Adrenal gland (tissue), 12 donors: ENCODE measurements around the gene IKZF2. TPM values are rescaled to one million over a fixed set of nuclear protein-coding genes. Genes with fewer than 3 reads are reported as not detected.

ENCODE experiments used
- DNase-seq, 7 donors: peaks; one replicate each; pipeline ENCODE4 v3.0.0-alpha.2; 2019 to 2020
- H3K27ac ChIP-seq, 5 donors: fragments of 200-600 bp; sonication (generic) in 4 of 5; 1 replicate in 3 of 5; 2 replicates in 2 of 5; pipeline versions ENCODE4 v1.5.1 to v1.8.0; 2016 to 2020; ENCODE audit warnings: mild to moderate bottlenecking in 1 of 5
- H3K27me3 ChIP-seq: fragments of 200-600 bp; 2 replicates; pipeline ENCODE4 v1.8.0; 2021
- H3K36me3 ChIP-seq, 2 donors: fragments of 200-600 bp; replicated peaks in 1 of 2; 1 replicate in 1 of 2; 2 replicates in 1 of 2; pipeline versions ENCODE4 v1.5.1 to v1.8.0; 2018 to 2022
- H3K4me1 ChIP-seq, 2 donors: fragments of 200-600 bp; replicated peaks in 1 of 2; 1 replicate in 1 of 2; 2 replicates in 1 of 2; pipeline versions ENCODE4 v1.5.1 to v1.8.0; 2018 to 2021
- H3K4me3 ChIP-seq, 4 donors: fragments of 200-600 bp; sonication (generic) in 3 of 4; one replicate each; pipeline ENCODE4 v1.5.1; 2016 to 2018
- H3K9me3 ChIP-seq, 3 donors: fragments of 200-600 bp; sonication (generic) in 1 of 3; replicated peaks in 1 of 3; 1 replicate in 2 of 3; 2 replicates in 1 of 3; pipeline versions ENCODE4 v1.5.1 to v1.8.0; 2016 to 2021
- POLR2A ChIP-seq, 2 donors: fragments of 450-650 bp; IDR thresholded peaks; one replicate each; pipeline ENCODE4 v1.6.1; 2017; ENCODE audit warnings: antibody characterized with exemption in 2 of 2, mild to moderate bottlenecking in 2 of 2, moderate library complexity in 1 of 2
- WGBS, 4 donors: extraction: QIAGEN DNeasy Blood & Tissue Kit in 2 of 4; methylation state at CpG; one replicate each; pipeline versions ENCODE4 v1.1.5 to v1.1.7; 2013 to 2017; 5-methylcytosine and 5-hydroxymethylcytosine counted together
- intact Hi-C, 2 donors: fragments of 100-400 bp; cut with DNase I; formaldehyde crosslinking; loops; one replicate each; pipeline versions ENCODE4 v1.14.1 to v1.15.0; 2022 to 2023
- polyA plus RNA-seq, 3 donors: library from polyadenylated mRNA; stranded (reverse); fragments of 200-250 nt in 2 of 3; fragments of 350-450 nt in 1 of 3; fragmentation: Illumina TruSeq in 1 of 3; extraction: RNeasy Lipid Tissue Mini Kit (QIAGEN cat#74804) in 1 of 3; gene quantifications; one replicate each; pipeline ENCODE4 v1.2.3, GENCODE V29; 2013 to 2014
- total RNA-seq, 9 donors: library from RNA; depleted of rRNA in 4 of 9; stranded (reverse); fragments of >200 nt in 4 of 9; fragments of 120-200 nt in 1 of 9; fragmentation: NEBNext Ultra II Directional in 1 of 9; extraction: Animal tissue kit (Norgen Biotek cat#: 25700) in 1 of 9; gene quantifications; one replicate each; pipeline versions ENCODE4 v1.1.0 to v1.2.4, GENCODE V29; 2013 to 2023
- TF ChIP-seq, protein P1 (sequence below), 6 experiments: fragments of 450-650 bp in 4 of 6; fragments of 200-600 bp in 2 of 6; sonication (generic) in 1 of 6; IDR thresholded peaks; 1 replicate in 5 of 6; 2 replicates in 1 of 6; pipeline versions ENCODE4 v1.5.1 to v1.8.0; 2016 to 2021; ENCODE audit warnings: antibody characterized with exemption in 6 of 6, mild to moderate bottlenecking in 2 of 6, moderate library complexity in 1 of 6
- donor health status: healthy with polysubstance abuse.
- donor health status: Bipolar disorder and iron deficiency.
- donor health status: DM: yes; HTN: yes; CAD: no.
- donor health status: DM: no; HTN: no; CAD: no.
- donor health status: DM: no; HTN: no; CAD: no.
- donor health status: DM: yes; HTN: yes; CAD: no.

The IKZF2 gene
- total and polyA plus RNA-seq, 12 donors, result 0.44 to 18.9 (median 8.0) TPM

DNA sequence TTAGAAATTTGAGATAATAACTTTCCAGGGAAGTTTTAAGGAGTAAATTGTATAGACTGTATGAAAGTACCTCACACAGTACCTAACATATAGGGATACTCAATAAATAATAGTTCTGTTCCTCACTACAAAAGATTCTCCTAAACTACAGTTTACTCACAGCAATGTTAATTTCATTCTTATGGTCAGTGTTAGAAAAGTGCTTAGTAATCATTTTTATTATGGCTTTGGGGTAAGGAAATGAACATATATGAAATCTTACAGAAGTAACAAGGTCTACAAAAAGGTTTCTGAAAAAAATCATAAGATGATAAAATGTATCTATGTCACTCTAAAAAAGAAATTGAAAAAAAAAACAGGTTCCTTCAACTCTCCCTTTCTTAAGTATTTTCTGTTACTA, 67.2 kb downstream of the IKZF2 start:
- no peak overlapping the region for H3K27ac ChIP-seq
- H3K36me3 ChIP-seq, result no peaks in the 10 kb centered on the region
- no peaks in the 10 kb centered on the region for H3K4me1 ChIP-seq
- H3K4me3 ChIP-seq, result no peak overlapping the region
- no peaks in the 10 kb centered on the region for H3K9me3 ChIP-seq
- DNase-seq, result no peak
- intact Hi-C loops, result no loop called here
- H3K27me3 ChIP-seq, result no peaks in the 10 kb centered on the region
- TF ChIP-seq, protein P1, sequence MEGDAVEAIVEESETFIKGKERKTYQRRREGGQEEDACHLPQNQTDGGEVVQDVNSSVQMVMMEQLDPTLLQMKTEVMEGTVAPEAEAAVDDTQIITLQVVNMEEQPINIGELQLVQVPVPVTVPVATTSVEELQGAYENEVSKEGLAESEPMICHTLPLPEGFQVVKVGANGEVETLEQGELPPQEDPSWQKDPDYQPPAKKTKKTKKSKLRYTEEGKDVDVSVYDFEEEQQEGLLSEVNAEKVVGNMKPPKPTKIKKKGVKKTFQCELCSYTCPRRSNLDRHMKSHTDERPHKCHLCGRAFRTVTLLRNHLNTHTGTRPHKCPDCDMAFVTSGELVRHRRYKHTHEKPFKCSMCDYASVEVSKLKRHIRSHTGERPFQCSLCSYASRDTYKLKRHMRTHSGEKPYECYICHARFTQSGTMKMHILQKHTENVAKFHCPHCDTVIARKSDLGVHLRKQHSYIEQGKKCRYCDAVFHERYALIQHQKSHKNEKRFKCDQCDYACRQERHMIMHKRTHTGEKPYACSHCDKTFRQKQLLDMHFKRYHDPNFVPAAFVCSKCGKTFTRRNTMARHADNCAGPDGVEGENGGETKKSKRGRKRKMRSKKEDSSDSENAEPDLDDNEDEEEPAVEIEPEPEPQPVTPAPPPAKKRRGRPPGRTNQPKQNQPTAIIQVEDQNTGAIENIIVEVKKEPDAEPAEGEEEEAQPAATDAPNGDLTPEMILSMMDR (IDR thresholded peaks at IDR 0.05), result no peak
- no peak for TF ChIP-seq POLR2A (IDR thresholded peaks at IDR 0.05)

DNA sequence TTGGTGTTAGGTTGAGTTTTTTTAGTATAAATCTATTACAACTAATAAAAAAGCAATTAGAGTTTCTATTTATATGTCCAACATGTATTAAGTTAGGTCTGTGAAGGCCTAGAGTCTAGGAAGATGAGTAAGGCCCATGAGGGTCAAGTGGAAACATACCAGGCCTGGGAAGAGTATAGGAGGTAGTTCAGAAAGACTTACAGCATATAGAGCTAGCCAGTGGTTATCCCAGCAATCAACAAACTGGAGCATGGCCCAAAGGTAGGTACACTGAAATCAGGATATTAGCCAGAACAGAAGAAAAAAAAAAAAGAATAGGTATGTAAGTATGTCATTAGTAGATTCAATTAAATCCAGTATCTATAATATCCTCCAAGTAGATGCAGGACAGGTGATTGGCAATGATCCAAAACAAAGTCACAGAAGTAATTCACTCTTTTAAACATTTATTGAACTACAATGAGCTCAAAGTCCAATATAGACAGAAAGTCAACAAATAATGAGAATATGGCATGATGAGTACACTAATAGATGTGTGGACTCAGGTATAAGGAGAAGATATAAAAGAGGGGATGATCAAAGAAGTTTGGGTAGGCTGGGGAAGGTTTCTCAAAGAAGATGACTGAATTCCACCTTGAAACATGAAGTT, 70.3 kb downstream of the IKZF2 start:
- TF ChIP-seq, protein P1 (IDR thresholded peaks at IDR 0.05), result no peak
- no peak overlapping the region for H3K4me3 ChIP-seq
- H3K27me3 ChIP-seq, result no peaks in the 10 kb centered on the region
- no peaks in the 10 kb centered on the region for H3K4me1 ChIP-seq
- H3K9me3 ChIP-seq, result no peaks in the 10 kb centered on the region
- no peak for DNase-seq
- intact Hi-C loops, result no loop called here
- H3K36me3 ChIP-seq, result no peaks in the 10 kb centered on the region
- H3K27ac ChIP-seq, result no peak overlapping the region

DNA sequence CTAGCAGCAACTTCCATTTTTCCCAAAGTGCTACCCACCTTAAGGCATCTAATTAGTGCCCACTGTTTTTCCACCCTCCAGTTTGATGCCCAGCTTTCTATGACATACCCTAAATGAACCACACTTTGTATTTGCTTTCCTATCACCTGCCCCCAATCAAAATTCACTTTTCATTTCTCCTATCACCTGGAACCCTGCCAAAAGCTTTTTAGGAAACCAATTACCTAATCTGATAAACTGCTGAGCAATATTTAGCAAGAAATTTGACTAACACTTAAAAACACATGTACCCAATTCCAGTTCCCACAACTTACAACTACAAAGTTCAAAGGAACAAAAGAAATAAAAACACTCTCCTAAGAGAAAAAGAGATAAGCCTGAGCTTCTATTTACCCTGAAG, 71.7 kb downstream of the IKZF2 start:
- intact Hi-C loops, result no loop called here
- no peak for DNase-seq
- Histone ChIP-seq H3K27me3 (no peaks in the 10 kb centered on the region), H3K36me3 (no peaks in the 10 kb centered on the region), H3K4me3 (no peak overlapping the region), H3K27ac (no peak overlapping the region), H3K4me1 (no peaks in the 10 kb centered on the region), H3K9me3 (no peaks in the 10 kb centered on the region)
- TF ChIP-seq, protein P1 (IDR thresholded peaks at IDR 0.05), result no peak
- no peak for TF ChIP-seq POLR2A (IDR thresholded peaks at IDR 0.05)

DNA sequence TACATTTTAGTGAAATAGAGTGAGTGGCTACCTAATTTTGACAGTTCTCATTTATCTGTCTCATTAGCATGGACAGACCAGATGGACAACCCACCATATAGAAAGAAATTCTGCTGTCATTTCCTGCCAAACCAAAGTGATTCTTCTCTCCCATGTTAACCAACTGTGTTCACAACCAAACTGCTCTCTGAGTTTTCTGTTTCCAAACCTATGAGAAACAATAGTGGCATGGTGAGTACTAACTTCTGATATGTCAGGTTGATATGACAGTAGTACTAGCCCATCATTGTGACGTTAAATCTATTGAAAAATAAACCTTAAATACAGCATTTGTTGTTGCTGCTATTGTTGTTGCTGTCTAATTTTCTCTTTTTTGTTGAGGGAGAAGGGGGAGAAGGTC, 72.7 kb downstream of the IKZF2 start:
- no peak overlapping the region for H3K27ac ChIP-seq
- TF ChIP-seq POLR2A (IDR thresholded peaks at IDR 0.05), result no peak
- TF ChIP-seq, protein P1 (IDR thresholded peaks at IDR 0.05), result no peak
- intact Hi-C loops, result no loop called here
- no peaks in the 10 kb centered on the region for H3K9me3 ChIP-seq
- 95 to 100% (median 99%) methylated on average over 1 of the region's 1 CpG for WGBS, 4 donors
- no peaks in the 10 kb centered on the region for H3K36me3 ChIP-seq
- DNase-seq, result no peak
- no peaks in the 10 kb centered on the region for H3K27me3 ChIP-seq
- no peak overlapping the region for H3K4me3 ChIP-seq
- no peaks in the 10 kb centered on the region for H3K4me1 ChIP-seq
